Left lung (tissue), 10 donors: ENCODE data around the gene NMNAT2. TPM values are rescaled to one million over a fixed set of nuclear protein-coding genes. Genes with fewer than 3 reads are reported as not detected.

Experiments
- ATAC-seq: fragments of 200-7000 bp; cut with Tn5 transposase; one replicate; pipeline ENCODE4 v1.9.1; 2020; ENCODE audit warnings: moderate library complexity
- DNase-seq, 4 donors: peaks; one replicate each; pipeline ENCODE4 v3.0.0-alpha.2; 2013 to 2020
- H3K27ac ChIP-seq, 2 donors: fragments of 200-600 bp; sonication (generic) in 1 of 2; one replicate each; pipeline versions ENCODE4 v1.5.0 to v1.8.0; 2020 to 2021
- H3K27me3 ChIP-seq, 2 donors: fragments of 200-600 bp; sonication (generic) in 1 of 2; one replicate each; pipeline versions ENCODE4 v1.5.0 to v1.8.0; 2020 to 2021
- H3K36me3 ChIP-seq, 2 donors: fragments of 200-600 bp; sonication (generic) in 1 of 2; one replicate each; pipeline versions ENCODE4 v1.5.0 to v1.8.0; 2020 to 2021
- H3K4me1 ChIP-seq, 2 donors: fragments of 200-600 bp; one replicate each; pipeline ENCODE4 v1.8.0; 2021
- H3K4me3 ChIP-seq, 2 donors: fragments of 200-600 bp; sonication (generic) in 1 of 2; one replicate each; pipeline versions ENCODE4 v1.5.0 to v1.8.0; 2020 to 2021; ENCODE audit warnings: mild to moderate bottlenecking in 1 of 2
- H3K9me3 ChIP-seq, 2 donors: fragments of 200-600 bp; sonication (generic) in 1 of 2; one replicate each; pipeline versions ENCODE4 v1.5.0 to v1.8.0; 2020 to 2021
- CTCF ChIP-seq, 2 donors: fragments of 200-600 bp; sonication (generic) in 1 of 2; IDR thresholded peaks; one replicate each; pipeline versions ENCODE4 v1.5.0 to v1.8.0; 2021; ENCODE audit warnings: antibody characterized with exemption in 2 of 2
- intact Hi-C, 2 donors: fragments of 100-400 bp; cut with DNase I; formaldehyde crosslinking; loops; one replicate each; pipeline versions ENCODE4 v1.11.2 to v1.14.2; 2022
- polyA plus RNA-seq, 6 donors: library from polyadenylated mRNA; unstranded; fragments of 120-200 nt; gene quantifications; one replicate each; pipeline ENCODE4 v1.2.1, GENCODE V29; 2013; ENCODE audit not compliant: insufficient read length in 6 of 6
- total RNA-seq, 2 donors: library from RNA; stranded (reverse); fragmentation: NEBNext Ultra II Directional; extraction: Animal tissue kit (Norgen Biotek cat#: 25700); gene quantifications; one replicate each; pipeline ENCODE4 v1.2.1, GENCODE V29; 2021
- donor health status: DM: no; HTN: yes; CAD: no.
- donor health status: DM: no; HTN: no; CAD: no.

NMNAT2 gene
- total and polyA plus RNA-seq, 8 donors = 1.1 to 2.9 (median 1.5) TPM

GRCh38 chr1:183293241-183293640 is 124.9 kb downstream of the NMNAT2 start:
- Histone ChIP-seq H3K4me1 (no peaks in the 10 kb centered on the region), H3K36me3 (no peaks in the 10 kb centered on the region), H3K9me3 (no peaks in the 10 kb centered on the region), H3K4me3 (no peak overlapping the region), H3K27me3 (no peaks in the 10 kb centered on the region), H3K27ac (no peak overlapping the region)
- TF ChIP-seq CTCF (IDR thresholded peaks at IDR 0.05) = no peak
- intact Hi-C loops = no loop called here
- DNase-seq (no peak), ATAC-seq (no peak)

- Histone ChIP-seq H3K4me3 (no peak overlapping the region), H3K27me3 (no peaks in the 10 kb centered on the region), H3K36me3 (no peaks in the 10 kb centered on the region), H3K27ac (no peak overlapping the region), H3K4me1 (no peaks in the 10 kb centered on the region), H3K9me3 (no peaks in the 10 kb centered on the region)
- intact Hi-C loops = no loop called here
- ATAC-seq = no peak
- no peak for TF ChIP-seq CTCF (IDR thresholded peaks at IDR 0.05)
- no peak for DNase-seq
These were observed 126.2 kb downstream of the NMNAT2 start for GRCh38 chr1:183291802-183292514.

DNA sequence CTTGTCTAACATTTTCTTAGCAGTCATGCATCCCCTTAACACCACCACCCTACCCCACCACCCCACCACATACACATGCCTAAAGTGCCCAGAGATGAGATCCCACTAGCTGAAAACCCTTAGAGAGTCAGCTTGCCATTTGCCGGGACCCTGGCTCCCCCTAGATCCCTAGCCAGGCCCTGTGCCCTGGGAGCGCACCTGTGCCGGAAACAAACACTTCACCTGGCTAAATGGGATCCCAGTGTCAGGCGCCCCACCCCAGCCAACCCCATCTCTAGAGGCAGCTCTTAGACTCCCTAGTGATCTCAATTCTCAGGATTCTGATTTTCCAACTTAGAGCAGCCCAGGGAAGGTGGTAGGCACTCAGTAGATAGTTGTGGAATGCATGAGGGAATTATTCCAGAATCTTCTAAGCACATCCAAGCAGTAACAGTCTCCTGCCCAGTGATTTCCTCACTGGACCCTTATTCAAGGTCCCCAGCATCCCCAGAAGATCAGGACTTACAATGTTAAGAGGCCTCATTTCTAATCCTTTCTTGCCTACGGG is 126.9 kb downstream of the NMNAT2 start:
- Histone ChIP-seq H3K4me3 (no peak overlapping the region), H3K9me3 (no peaks in the 10 kb centered on the region), H3K27ac (no peak overlapping the region), H3K4me1 (no peaks in the 10 kb centered on the region), H3K36me3 (no peaks in the 10 kb centered on the region), H3K27me3 (no peaks in the 10 kb centered on the region)
- DNase-seq = no peak
- TF ChIP-seq CTCF (IDR thresholded peaks at IDR 0.05) = no peak
- no peak for ATAC-seq
- intact Hi-C loops = no loop called here

- Histone ChIP-seq H3K36me3 (no peaks in the 10 kb centered on the region), H3K9me3 (no peaks in the 10 kb centered on the region), H3K4me1 (no peaks in the 10 kb centered on the region), H3K4me3 (no peak overlapping the region), H3K27ac (no peak overlapping the region), H3K27me3 (no peaks in the 10 kb centered on the region)
- no peak for ATAC-seq
- intact Hi-C loops = no loop called here
- no peak for DNase-seq
- no peak for TF ChIP-seq CTCF (IDR thresholded peaks at IDR 0.05)
These were observed 127.6 kb downstream of the NMNAT2 start for GRCh38 chr1:183290628-183291027.

- no peak for ATAC-seq
- intact Hi-C loops = no loop called here
- no peak overlapping the region for H3K27ac ChIP-seq
These were observed 129.1 kb downstream of the NMNAT2 start for GRCh38 chr1:183289051-183289496.

More at GRCh38 chr1:183289051-183289496, 129.1 kb downstream of the NMNAT2 start:
- H3K9me3 ChIP-seq = no peaks in the 10 kb centered on the region
- no peak overlapping the region for H3K4me3 ChIP-seq
- no peak for TF ChIP-seq CTCF (IDR thresholded peaks at IDR 0.05)
- H3K36me3 ChIP-seq = no peaks in the 10 kb centered on the region
- no peak for DNase-seq
- no peaks in the 10 kb centered on the region for H3K27me3 ChIP-seq
- H3K4me1 ChIP-seq = no peaks in the 10 kb centered on the region
